Esophagus (tissue), 2 donors: ENCODE data around the gene CDK5R1. TPM values are rescaled to one million over a fixed set of nuclear protein-coding genes. Genes with fewer than 3 reads are reported as not detected.

ENCODE experiments used
- H3K27ac ChIP-seq, 2 donors: one replicate each; pipeline ENCODE4 v1.5.1; 2013; ENCODE audit warnings: low read depth in 2 of 2, mild to moderate bottlenecking in 2 of 2, inconsistent platforms in 1 of 2, low read length in 1 of 2, moderate library complexity in 1 of 2
- H3K27me3 ChIP-seq, 2 donors: one replicate each; pipeline ENCODE4 v1.6.1; 2013; ENCODE audit warnings: low read length in 2 of 2, control low read depth in 1 of 2, mild to moderate bottlenecking in 1 of 2; ENCODE audit not compliant: insufficient read depth in 2 of 2, control insufficient read depth in 1 of 2
- H3K36me3 ChIP-seq, 2 donors: one replicate each; pipeline ENCODE4 v1.6.1; 2013; ENCODE audit warnings: low read length in 1 of 2; ENCODE audit not compliant: control insufficient read depth in 2 of 2, insufficient read depth in 2 of 2
- H3K4me1 ChIP-seq, 2 donors: one replicate each; pipeline ENCODE4 v1.6.1; 2013; ENCODE audit warnings: low read length in 1 of 2; ENCODE audit not compliant: control insufficient read depth in 2 of 2, insufficient read depth in 2 of 2
- H3K4me3 ChIP-seq, 2 donors: one replicate each; pipeline ENCODE4 v1.5.1; 2013; ENCODE audit warnings: low read length in 2 of 2, mild to moderate bottlenecking in 2 of 2, low read depth in 1 of 2, moderate library complexity in 1 of 2
- H3K9me3 ChIP-seq, 2 donors: one replicate each; pipeline ENCODE4 v1.6.1; 2013; ENCODE audit warnings: mild to moderate bottlenecking in 2 of 2, low read depth in 1 of 2, low read length in 1 of 2, moderate library complexity in 1 of 2; ENCODE audit not compliant: control insufficient read depth in 2 of 2, insufficient read depth in 1 of 2
- WGBS, 2 donors: extraction: QIAGEN DNeasy Blood & Tissue Kit; methylation state at CpG; one replicate each; pipeline ENCODE4 v1.1.7; 2013; 5-methylcytosine and 5-hydroxymethylcytosine counted together
- polyA plus RNA-seq, 2 donors: library from polyadenylated mRNA; stranded (reverse); fragments of 200-250 nt; gene quantifications; one replicate each; pipeline ENCODE4 v1.2.3, GENCODE V29; 2013
- donor health status: healthy with polysubstance abuse.
- donor health status: Bipolar disorder and iron deficiency.

CDK5R1 gene
- polyA plus RNA-seq, 2 donors: 5.5 to 5.6 TPM

DNA sequence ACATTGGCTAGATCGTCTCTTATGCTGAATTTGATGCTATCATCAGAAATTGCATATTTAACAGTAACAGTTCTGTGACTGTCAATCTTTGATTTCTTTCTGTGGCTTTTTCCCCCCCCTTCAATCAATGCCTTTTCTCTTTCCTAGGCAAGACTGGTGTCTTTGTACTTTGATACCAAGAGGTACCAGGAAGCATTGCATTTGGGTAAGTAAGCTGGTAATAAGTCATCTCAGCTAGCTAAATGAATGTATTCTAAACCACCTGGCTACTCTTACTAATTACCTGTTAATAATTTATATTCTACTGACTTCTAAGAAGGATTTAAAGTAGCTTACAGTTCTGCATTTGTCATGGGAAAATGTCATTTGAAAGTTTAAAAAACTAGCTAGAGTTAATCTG lies 22.4 kb upstream of the CDK5R1 start:
- Histone ChIP-seq H3K9me3 (no peaks in the 10 kb centered on the region), H3K27me3 (no peaks in the 10 kb centered on the region), H3K36me3 (peaks cover 6 to 18% of the 10 kb centered on the region in 2 donors), H3K4me3 (no peak overlapping the region), H3K4me1 (no peaks in the 10 kb centered on the region), H3K27ac (no peak overlapping the region)
- 77 to 78% methylated on average over 1 of the region's 1 CpG for WGBS, 2 donors

DNA sequence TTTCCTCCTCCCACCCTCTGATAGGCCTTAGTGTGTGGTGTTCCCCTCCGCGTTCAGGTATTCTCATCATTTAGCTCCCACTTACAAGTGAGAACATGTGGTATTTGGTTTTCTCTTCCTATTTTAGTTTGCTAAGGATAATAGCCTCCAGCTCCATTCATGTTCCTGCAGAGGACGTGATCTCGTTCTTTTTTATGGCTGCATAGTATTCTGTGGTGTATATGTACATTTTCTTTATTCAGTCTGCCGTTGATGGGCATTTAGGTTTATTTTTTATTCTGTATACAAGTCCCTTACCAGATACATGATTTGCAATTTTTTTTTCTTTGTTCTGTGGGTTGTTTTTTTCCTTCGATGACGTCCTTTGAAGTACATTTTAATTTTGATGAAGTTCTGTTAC lies 18.8 kb upstream of the CDK5R1 start:
- H3K4me3 ChIP-seq: no peak overlapping the region
- H3K4me1 ChIP-seq: no peaks in the 10 kb centered on the region
- H3K27me3 ChIP-seq: no peaks in the 10 kb centered on the region
- H3K27ac ChIP-seq: no peak overlapping the region
- 96 to 97% methylated on average over 7 of the region's 7 CpGs for WGBS, 2 donors
- H3K36me3 ChIP-seq: peaks cover 12 to 18% of the 10 kb centered on the region in 2 donors
- no peaks in the 10 kb centered on the region for H3K9me3 ChIP-seq

- no peak overlapping the region for H3K4me3 ChIP-seq
- WGBS, 2 donors: 95% methylated on average over 6 of the region's 6 CpGs
- no peak overlapping the region for H3K27ac ChIP-seq
- no peaks in the 10 kb centered on the region for H3K27me3 ChIP-seq
- no peaks in the 10 kb centered on the region for H3K4me1 ChIP-seq
- H3K9me3 ChIP-seq: no peaks in the 10 kb centered on the region
- H3K36me3 ChIP-seq: peaks cover 14 to 19% of the 10 kb centered on the region in 2 donors
Observed at GRCh38 chr17:32470405-32471167, 16.2 kb upstream of the CDK5R1 start.

DNA sequence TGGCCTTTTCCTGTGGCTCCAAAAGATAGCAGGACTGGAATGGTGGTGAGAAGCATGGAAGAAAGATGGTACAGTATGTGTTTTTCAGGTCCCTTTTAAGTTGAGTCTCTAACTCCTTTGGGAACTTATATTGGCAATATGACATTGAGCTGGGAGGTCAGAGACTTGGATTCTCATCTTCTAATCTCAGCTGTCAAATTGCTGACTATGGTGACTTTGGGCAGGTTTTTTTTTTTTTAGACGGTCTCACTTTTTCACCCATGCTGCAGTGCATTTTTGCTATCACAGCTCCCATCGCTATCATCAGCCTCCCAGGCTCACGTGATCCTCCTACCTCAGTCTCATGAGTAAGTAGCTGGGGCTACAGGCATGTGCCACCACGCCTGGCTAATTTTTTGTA lies 15.1 kb upstream of the CDK5R1 start:
- H3K36me3 ChIP-seq: peaks cover 14 to 23% of the 10 kb centered on the region in 2 donors
- 95 to 96% methylated on average over 4 of the region's 4 CpGs for WGBS, 2 donors

GRCh38 chr17:32475258-32475657 lies 11.5 kb upstream of the CDK5R1 start:
- Histone ChIP-seq H3K4me1 (no peaks in the 10 kb centered on the region), H3K9me3 (no peaks in the 10 kb centered on the region), H3K27ac (no peak overlapping the region), H3K27me3 (no peaks in the 10 kb centered on the region), H3K36me3 (peaks cover 20 to 39% of the 10 kb centered on the region in 2 donors), H3K4me3 (no peak overlapping the region)
- WGBS, 2 donors: 88 to 90% methylated on average over 3 of the region's 3 CpGs

More for the DNA sequence above, 15.1 kb upstream of the CDK5R1 start:
- H3K27me3 ChIP-seq: no peaks in the 10 kb centered on the region
- H3K9me3 ChIP-seq: no peaks in the 10 kb centered on the region
- H3K27ac ChIP-seq: no peak overlapping the region
- no peak overlapping the region for H3K4me3 ChIP-seq
- no peaks in the 10 kb centered on the region for H3K4me1 ChIP-seq

DNA sequence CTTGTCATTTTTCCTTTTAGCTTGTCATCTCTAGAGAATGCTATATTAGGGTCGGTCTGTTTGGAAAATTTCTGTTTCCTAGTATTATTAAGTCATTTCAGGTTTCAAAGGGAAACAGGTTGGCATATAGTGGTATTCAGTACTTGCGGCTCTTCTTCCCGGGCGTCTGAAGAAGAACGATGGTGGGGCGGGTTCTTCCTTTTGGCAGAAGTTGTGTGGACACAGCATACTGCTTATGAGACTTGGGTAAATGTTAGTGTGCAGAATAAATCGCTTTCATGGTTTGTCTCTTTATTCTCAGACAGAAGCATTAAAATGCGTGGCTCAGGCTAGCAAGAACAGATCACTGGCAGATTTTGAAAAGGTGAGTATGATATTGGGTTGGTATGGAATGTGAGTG lies 9.6 kb upstream of the CDK5R1 start:
- no peaks in the 10 kb centered on the region for H3K9me3 ChIP-seq
- no peaks in the 10 kb centered on the region for H3K4me1 ChIP-seq
- H3K27me3 ChIP-seq: no peaks in the 10 kb centered on the region
- H3K27ac ChIP-seq: no peak overlapping the region
- H3K4me3 ChIP-seq: no peak overlapping the region
- peaks cover 20 to 43% of the 10 kb centered on the region in 2 donors for H3K36me3 ChIP-seq
- 92 to 94% methylated on average over 8 of the region's 8 CpGs for WGBS, 2 donors

- Histone ChIP-seq H3K4me3 (no peak overlapping the region), H3K27ac (no peak overlapping the region), H3K4me1 (no peaks in the 10 kb centered on the region), H3K9me3 (no peaks in the 10 kb centered on the region), H3K27me3 (no peaks in the 10 kb centered on the region), H3K36me3 (peaks cover 15 to 37% of the 10 kb centered on the region in 2 donors)
- 66 to 68% methylated on average over 5 of the region's 5 CpGs for WGBS, 2 donors
Observed at GRCh38 chr17:32479074-32479617, 7.6 kb upstream of the CDK5R1 start.

DNA sequence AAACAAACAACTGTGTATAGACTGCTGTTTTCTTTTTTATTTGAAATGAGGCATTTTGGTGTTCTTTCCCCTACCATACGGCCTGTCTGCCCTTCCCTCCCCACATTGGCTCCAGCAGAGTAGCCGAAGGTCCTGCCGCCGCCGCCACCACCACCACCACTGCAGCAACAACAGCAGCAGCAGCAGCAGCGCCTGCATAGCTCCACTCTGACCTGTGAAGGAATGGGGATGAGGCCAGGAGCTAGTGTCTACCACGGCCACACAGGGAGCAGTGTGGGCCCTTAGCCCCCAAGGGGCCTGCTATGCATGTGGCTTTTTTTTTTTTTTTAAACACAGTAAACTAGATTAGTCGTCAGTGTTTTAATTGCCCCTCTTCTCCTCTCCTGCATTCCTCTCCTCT lies 5.6 kb upstream of the CDK5R1 start:
- Histone ChIP-seq H3K27me3 (no peaks in the 10 kb centered on the region), H3K4me3 (no peak overlapping the region), H3K4me1 (peaks cover 0 to 3% of the 10 kb centered on the region in 2 donors), H3K36me3 (peaks cover 15 to 30% of the 10 kb centered on the region in 2 donors), H3K9me3 (no peaks in the 10 kb centered on the region), H3K27ac (no peak overlapping the region)
- WGBS, 2 donors: 85 to 88% methylated on average over 8 of the region's 8 CpGs

DNA sequence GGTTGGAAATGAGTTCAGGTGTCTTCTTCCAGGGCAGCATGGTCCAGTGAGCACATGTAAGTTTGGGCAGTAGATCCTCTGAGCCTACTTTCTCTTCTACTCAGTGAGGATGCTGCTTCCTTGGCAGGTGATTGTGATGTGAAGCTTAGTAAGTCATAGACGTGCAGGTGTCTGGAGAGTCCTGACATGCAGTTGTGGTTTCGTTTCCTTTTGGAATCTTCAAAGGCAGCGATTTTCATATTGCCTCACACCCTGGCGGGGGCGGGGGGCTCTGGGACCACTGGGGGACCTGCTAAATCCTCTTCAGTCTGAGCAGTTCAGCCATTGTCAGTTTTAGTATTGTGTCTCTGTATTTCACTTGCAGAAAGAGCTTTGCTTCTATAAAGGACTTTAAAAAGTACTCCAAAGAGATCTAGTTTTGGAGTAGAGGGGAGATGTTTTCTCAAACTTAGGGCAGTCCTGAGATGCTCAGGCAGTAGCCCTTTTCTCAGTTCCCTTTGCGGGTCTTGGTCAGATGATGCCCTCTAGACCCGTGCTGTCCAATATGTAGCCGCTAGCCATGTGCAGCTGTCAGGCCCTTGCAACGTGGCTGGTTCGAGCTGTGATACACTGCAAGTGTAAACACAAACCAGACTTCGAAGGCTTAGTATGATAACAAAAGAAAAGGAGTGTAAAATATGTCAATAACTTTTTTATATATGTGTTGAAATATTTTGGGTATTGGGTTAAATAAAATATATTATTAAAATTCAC lies 4.0 kb upstream of the CDK5R1 start:
- H3K36me3 ChIP-seq: peaks cover 15 to 22% of the 10 kb centered on the region in 2 donors
- H3K4me3 ChIP-seq: no peak overlapping the region
- H3K27ac ChIP-seq: peak overlapping the region in 1 of 2 donors; percentile 54
- no peaks in the 10 kb centered on the region for H3K9me3 ChIP-seq
- H3K27me3 ChIP-seq: no peaks in the 10 kb centered on the region
- H3K4me1 ChIP-seq: peaks cover 0 to 5% of the 10 kb centered on the region in 2 donors
- WGBS, 2 donors: 59 to 65% methylated on average over 11 of the region's 11 CpGs
